ENCODE measurements around the gene PRIM2. TPM values are rescaled to one million over a fixed set of nuclear protein-coding genes. Genes with fewer than 3 reads are reported as not detected.
"Not testable (repeated sequence)": the region's sequence is repeated elsewhere in the genome, so short reads cannot be mapped to it uniquely, and the experiment has no call there.

Gene PRIM2
- total RNA-seq, 4 donors from 2014 or later, result 11.0 to 16.2 (median 13.3) TPM

DNA sequence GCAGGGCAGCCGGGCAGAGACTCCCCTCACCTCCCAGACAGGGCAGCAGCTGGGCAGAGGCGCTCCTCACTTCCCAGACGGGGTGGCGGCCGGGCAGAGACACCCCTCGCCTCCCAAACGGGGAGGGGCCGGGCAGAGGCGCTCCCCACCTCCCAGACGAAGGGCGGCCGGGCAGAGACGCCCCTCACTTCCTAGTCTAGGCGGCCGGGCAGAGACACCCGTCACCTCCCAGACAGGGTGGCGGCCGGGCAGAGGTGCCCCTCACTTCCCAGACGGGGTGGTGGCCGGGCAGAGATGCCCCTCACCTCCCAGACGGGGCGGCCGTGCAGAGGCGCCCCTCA is 6.6 kb upstream of the PRIM2 start:
- Histone ChIP-seq H3K27ac (no peak overlapping the region), H3K9me3 (no peaks in the 10 kb centered on the region), H3K4me1 (peaks cover 0 to 9% of the 10 kb centered on the region in 2 donors), H3K4me3 (replicated peaks in 1 of 3) (no peak overlapping the region), H3K27me3 (no peaks in the 10 kb centered on the region), H3K36me3 (no peaks in the 10 kb centered on the region)
- no peak for DNase-seq
- TF ChIP-seq POLR2A (IDR thresholded peaks at IDR 0.05) (no peak), CTCF (IDR thresholded peaks at IDR 0.05) (no peak)
- intact Hi-C loops (cut with DNase I), result loop anchor here (10.0 kb wide), 2 partner anchors 86 to 136 kb away; partner anchors contain the start of genes BAG2 and RAB23
- WGBS, 2 donors, result 91 to 92% methylated on average over 2 to 10 of the region's 24 CpGs

GRCh38 chr6:57311300-57312003 is 6.0 kb upstream of the PRIM2 start:
- WGBS, 2 donors, result 93 to 96% methylated on average over 26 to 36 of the region's 44 CpGs

DNA sequence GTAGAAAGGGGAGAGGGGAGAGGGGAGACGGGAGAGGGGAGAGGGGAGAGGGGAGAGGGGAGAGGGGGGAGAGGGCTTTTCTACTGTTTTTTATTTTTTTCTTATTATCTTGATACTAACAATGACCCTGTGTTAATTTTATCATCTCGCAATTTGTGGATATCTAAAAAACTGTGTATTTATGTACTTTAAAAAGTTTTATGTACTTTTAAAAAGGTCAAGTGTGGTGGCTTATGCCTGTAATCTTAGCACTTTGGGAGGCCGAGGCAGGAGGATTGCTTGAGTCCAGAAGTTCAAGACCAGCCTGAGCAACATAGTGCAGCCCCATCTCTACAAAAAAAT is 5.5 kb upstream of the PRIM2 start:
- peaks cover 0 to 9% of the 10 kb centered on the region in 2 donors for H3K4me1 ChIP-seq
- no peaks in the 10 kb centered on the region for H3K9me3 ChIP-seq
- TF ChIP-seq POLR2A (IDR thresholded peaks at IDR 0.05), result no peak
- no peak for TF ChIP-seq CTCF (IDR thresholded peaks at IDR 0.05)
- intact Hi-C loops (cut with DNase I), result loop anchor here (10.0 kb wide), 2 partner anchors 87 to 137 kb away; partner anchors contain the start of genes BAG2 and RAB23
- no peak overlapping the region for H3K27ac ChIP-seq
- no peak overlapping the region for H3K4me3 ChIP-seq (replicated peaks in 1 of 3)
- H3K36me3 ChIP-seq, result no peaks in the 10 kb centered on the region
- H3K27me3 ChIP-seq, result no peaks in the 10 kb centered on the region
- DNase-seq, result no peak
- 93 to 94% methylated on average over 3 of the region's 3 CpGs for WGBS, 2 donors

More at GRCh38 chr6:57311300-57312003, 6.0 kb upstream of the PRIM2 start:
- H3K9me3 ChIP-seq; H3K27ac ChIP-seq; H3K4me1 ChIP-seq; H3K4me3 ChIP-seq (replicated peaks in 1 of 3); DNase-seq; H3K27me3 ChIP-seq; H3K36me3 ChIP-seq: not testable (repeated sequence)
- intact Hi-C loops (cut with DNase I), result loop anchor here (10.0 kb wide), 2 partner anchors 87 to 137 kb away; partner anchors contain the start of genes BAG2 and RAB23

DNA sequence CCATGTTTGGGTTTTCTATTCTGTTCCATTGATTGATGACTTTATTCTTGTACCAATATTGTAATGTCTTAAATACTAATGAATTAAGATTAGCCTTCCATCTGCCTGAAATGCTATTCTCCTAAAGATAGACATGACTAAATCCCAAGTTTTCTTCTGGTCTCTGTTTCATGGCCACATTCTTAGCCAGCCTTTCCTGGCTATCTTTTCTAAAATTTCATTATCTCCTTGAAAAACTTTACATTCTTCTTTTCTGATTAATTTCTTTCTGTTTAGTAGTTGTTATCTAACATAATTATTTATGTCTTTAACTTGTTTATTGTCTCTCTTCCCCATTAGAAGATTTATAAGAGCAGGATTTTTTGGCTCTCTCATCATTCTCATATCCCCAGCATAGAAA is 4.4 kb upstream of the PRIM2 start:
- no peaks in the 10 kb centered on the region for H3K9me3 ChIP-seq
- no peaks in the 10 kb centered on the region for H3K36me3 ChIP-seq
- peaks cover 3 to 13% of the 10 kb centered on the region in 2 donors for H3K4me1 ChIP-seq
- TF ChIP-seq POLR2A (IDR thresholded peaks at IDR 0.05) (no peak), CTCF (IDR thresholded peaks at IDR 0.05) (no peak)
- no peak for DNase-seq
- H3K27ac ChIP-seq, result peak overlapping the region in 2 of 3 donors; percentile 62 to 66
- intact Hi-C loops (cut with DNase I), result loop anchor here (10.0 kb wide), 2 partner anchors 88 to 138 kb away; partner anchors contain the start of genes BAG2 and RAB23
- H3K27me3 ChIP-seq, result no peaks in the 10 kb centered on the region
- no peak overlapping the region for H3K4me3 ChIP-seq (replicated peaks in 1 of 3)

DNA sequence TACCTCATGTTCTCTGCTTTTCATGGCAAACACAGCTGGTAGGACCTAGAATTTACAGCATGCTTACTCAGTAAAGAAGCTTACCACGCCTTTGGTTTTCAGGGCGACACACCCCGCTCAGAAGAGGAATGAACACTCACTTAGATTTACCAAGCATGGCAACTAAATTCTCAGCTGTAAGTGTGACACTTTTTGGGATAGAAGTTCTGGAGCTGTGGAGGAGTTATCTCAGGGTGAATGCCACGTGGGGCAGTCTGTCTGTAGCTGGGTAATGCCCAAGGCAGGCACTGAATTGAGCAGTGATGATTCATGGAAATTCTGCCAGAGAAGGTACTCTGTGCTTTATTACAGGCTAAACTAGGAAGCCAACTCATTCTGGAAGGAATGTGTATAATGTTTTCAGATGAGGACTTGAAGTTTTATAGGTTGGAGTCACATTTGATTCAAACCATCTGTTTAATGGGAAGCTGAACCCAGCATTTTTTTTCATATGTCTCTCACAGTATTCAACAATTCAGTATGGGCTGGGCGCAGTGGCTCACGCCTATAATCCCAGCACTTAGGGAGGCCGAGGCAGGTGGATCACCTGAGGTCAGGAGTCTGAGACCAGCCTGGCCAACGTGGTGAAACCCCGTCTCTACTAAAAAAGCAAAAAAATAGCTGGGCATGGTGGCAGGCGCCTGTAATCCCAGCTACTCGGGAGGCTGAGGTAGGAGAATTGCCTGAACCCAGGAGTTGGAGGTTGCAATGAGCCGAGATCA is 3.5 kb upstream of the PRIM2 start:
- Histone ChIP-seq H3K27me3 (no peaks in the 10 kb centered on the region), H3K4me1 (peaks cover 5 to 17% of the 10 kb centered on the region in 2 donors), H3K9me3 (no peaks in the 10 kb centered on the region), H3K27ac (peak overlapping the region in 2 of 3 donors; percentile 62 to 66), H3K4me3 (replicated peaks in 1 of 3) (no peak overlapping the region), H3K36me3 (no peaks in the 10 kb centered on the region)
- intact Hi-C loops (cut with DNase I), result loop anchor here (10.0 kb wide), 2 partner anchors 89 to 139 kb away; partner anchors contain the start of genes BAG2 and RAB23
- 75 to 80% methylated on average over 12 of the region's 12 CpGs for WGBS, 2 donors
- TF ChIP-seq CTCF (IDR thresholded peaks at IDR 0.05), result peak in 1 of 6 experiments; percentile 2
- no peak for TF ChIP-seq POLR2A (IDR thresholded peaks at IDR 0.05)
- DNase-seq, result peak; percentile 5 to 35

Data from thyroid gland (tissue), 4 donors.